ENCODE measurements around the gene COMP. TPM values are rescaled to one million over a fixed set of nuclear protein-coding genes. Genes with fewer than 3 reads are reported as not detected.
"Not testable (repeated sequence)": the region's sequence is repeated elsewhere in the genome, so short reads cannot be mapped to it uniquely, and the experiment has no call there.

The COMP gene
- total RNA-seq, 2 donors from 2014 or later = 72.2 to 403 TPM

DNA sequence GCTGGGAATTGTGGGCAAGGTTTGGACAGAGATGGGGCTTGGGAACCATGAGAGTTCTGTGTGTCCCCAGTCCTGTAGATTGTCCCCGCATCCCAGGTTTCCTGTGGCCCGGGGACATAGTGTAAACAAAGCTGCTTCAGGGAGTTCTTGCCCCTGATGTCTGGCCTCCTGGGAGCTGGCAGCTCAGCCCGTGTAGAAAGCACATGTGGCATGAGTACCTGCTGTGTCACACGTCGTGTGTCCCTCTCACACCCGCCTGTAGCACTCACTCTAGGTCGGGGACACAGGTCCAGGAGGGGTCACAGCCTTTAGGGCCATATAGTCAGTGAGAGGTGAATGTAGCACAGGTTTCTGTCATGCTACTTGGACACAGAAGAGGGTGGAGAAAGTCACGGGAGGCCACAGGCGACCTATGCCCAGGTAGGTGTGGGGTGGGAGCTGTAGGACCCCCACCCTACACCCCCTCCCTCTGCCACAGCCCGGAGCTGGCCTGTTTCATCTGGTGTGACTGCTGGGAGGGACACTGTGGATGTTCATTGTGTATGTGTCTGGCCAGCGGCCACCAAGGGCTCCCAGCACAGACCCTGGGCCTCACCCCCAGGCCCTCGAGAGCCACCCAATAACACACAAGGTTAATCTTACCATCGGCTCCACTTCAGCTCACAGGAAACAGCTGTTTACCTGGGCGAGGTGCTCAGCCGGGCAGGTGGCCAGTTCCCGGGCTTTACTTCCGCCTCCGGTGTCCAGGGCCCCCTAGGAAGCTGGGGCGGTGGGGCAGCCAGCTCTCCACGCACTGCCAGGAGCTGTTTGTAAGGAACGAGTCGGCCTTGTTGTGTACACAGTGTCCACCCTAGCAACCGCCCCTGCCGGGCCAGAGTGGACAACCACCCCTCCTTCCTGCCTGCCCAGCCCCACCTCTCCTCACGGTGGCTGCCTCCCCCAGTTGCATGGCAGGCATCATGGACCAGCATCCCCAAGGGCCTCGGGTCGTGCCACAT is 49.7 kb downstream of the COMP start:
- intact Hi-C loops (cut with DNase I) = no loop called here
- DNase-seq (ENCODE audit: low spot score) = peak; percentile 90

DNA sequence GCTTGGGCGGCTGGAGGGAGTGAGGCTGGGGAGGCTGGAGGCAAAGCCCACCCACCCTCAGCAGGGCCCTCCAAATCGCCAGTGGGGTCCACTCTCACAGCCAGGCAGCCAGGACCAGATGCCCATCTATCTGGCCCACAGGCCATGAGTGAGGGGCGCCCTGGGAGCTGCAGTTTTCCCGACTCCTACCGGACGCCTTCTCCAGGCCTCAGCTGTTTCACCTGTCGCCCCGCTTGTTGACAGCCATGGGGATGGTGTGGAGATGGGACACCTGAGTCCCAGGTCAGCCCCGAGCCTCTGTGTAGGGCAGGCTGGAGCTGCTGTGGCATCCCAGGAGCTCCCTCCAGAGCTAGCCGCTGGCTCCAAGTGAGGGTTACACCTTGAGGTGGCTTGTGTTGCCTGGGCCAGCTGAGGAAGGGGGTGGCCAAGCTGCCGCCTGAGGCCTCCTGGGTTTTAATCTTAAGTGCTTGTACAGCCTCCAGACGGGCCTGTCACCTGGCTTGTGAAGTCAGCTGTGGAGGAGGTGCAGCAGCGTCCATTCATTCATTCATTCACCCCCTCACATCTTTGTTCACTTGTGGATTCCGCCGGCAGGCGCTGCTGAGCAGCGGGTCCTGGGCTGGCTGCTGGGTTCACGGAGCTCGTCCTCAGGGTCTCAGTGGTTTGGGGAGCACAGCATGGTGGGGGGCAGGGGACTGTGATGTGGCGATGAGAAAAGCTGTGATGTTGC is 52.0 kb downstream of the COMP start:
- DNase-seq (ENCODE audit: low spot score) = peak; percentile 50
- intact Hi-C loops (cut with DNase I) = no loop called here

DNA sequence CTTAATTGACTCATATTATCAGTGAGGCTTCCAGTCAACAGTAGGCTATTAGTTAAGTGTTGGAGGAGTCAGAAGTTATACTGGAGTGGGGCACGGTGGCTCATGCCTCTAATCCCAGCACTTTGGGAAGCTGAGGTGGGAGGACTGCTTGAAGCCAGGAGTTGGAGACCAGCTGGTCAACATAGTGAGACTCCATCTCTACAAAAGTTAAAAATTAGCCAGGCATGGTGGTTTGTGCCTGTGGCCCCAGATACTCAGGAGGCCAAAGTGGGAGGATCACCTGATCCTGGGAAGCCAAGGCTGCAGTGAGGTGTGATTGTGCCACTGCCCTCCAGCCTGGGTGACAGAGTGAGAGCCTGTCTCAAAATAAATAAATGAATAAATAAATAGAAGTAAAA is 53.2 kb downstream of the COMP start:
- intact Hi-C loops (cut with DNase I) = no loop called here
- DNase-seq (ENCODE audit: low spot score) = no peak

DNA sequence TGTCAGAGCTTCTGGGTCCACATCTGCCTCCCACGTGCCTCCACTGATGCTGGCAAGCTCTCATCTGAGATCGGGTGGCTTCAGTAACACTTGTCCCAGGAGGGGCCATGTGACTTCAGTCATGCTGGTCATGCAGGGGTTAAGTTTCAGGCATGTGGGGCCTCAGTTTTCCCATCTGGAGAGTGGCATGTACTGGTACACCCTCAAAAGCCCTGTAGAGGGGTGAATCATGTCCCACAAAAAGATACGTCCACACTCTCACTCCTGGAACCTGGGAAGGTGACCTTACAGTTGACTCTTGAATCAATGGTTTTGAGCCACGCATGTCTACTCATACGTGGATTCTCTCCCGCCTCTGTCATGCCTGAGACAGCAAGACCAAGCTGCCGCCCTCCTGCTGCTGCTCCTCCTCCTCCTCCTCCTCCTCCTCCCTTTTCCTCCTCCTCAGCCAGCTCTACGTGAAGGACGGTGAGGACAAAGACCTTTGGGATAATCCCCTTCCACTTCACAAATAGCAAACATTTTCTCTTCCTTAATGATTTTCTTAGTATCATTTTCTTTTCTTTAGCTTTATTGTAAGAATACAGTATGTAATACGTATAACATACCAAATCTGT is 53.7 kb downstream of the COMP start:
- intact Hi-C loops (cut with DNase I) = no loop called here
- no peak for DNase-seq (ENCODE audit: low spot score)

DNA sequence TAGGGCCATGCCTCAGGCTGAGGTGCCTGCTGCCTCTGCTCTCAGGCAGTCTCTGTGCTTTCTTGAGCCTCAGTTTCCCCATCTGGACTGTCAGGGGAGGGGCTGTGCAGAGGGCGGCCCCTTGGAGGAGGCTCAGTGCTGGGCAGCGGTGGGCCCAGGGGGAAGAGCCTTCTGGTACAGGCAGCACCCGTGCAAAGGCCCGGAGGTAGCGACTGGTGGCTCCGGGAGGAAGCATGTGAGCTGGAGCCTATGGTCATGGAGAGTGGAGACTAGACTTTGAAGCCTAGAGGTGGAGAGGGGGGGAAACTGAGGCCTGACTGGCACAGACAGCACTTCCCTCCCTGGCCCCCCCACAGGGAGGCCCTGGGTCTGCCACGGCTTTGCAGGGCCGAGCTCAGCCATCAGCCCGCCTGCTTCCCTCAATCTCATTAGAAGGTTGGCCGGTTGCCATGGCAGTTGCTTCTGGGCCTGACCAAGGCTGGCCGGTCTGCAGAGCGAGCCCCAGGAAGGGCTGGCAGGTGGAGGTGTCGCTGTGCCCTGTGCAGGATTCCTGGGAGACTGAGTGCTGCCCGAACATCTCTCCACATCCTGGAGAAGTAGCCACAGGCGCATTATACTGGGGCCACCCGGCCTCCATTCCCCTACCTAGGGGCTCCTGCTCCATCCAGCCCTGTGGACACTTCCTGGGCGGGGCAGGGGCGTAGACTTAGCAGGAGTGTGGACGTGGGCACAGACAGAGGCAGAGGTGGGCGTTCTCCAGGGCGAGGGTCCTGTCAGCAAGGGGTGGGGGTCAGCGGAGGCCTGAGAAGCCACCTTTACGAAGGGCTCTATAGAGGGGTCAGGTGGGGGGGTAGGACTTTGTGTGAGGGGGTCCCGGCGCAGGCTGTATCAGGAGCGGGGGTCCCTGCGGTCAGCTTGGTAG is 54.4 kb downstream of the COMP start:
- intact Hi-C loops (cut with DNase I) = no loop called here
- no peak for DNase-seq (ENCODE audit: low spot score)

DNA sequence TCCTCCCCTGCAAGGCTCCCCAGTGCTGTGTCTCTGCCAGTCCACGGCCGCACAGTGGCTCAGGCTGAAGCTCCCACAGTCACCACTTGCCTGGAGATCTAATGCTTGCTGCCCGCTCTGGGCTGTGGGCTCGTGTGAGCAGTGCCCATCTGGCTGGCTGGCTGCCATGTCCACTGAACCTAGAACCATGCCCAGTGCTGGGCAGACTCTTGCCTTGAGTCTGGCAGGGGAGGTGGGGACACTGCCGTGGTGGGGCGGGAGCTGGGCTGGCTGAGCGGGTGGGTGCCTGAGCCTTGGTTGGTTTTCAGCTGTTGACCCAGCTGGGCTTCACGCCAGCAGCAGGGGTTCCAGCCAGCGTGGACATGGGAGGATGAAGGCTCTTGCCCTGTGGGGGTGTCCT is 55.4 kb downstream of the COMP start:
- no peak for DNase-seq (ENCODE audit: low spot score)

DNA sequence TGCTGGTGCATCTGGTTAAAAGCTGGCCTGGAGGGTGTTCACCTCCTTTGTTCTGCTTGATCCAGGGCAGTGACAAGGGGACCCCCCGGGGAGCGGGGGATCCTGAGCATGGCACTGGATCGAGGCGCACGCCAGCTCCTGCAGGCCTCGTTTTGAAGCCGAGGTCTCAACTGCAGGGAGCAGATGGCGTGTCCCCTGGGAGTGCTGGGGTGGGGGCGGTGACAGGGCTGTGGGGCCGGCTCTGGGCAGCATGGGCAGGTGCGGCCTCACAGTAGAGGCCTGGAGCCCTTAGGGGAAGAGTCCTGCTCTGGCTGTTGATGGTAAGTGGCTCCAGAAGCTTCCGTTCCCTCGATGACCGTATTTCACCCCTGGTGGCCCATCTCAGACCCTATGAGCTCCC is 55.8 kb downstream of the COMP start:
- intact Hi-C loops (cut with DNase I) = no loop called here

More for the DNA sequence above, 55.4 kb downstream of the COMP start:
- intact Hi-C loops (cut with DNase I) = no loop called here

DNA sequence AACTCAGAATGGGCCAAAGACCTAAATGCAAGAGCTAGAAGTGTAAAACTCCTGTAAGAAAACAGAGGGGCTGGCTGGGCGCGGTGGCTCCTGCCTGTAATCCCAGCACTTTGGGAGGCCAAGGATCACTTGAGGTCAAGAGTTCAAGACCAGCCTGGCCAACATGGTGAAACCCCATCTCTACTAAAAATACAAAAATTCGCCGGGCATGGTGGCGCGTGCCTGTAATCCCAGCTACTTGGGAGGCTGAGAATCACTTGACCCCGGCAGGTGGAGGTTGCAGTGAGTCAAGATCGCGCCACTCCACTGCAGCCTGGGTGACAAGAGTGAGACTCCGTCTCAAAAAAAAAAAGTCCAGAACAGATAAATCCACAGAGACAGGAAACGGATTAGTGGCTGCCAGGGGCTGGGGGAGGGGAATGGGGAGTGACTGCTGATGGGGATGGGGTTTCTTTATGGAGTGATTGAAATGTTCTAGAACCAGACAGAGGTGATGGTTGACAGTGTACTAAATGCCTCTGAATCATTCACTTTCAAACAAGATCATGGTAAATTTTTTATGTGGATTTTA is 57.3 kb downstream of the COMP start:
- DNase-seq (ENCODE audit: low spot score) = not testable (repeated sequence)
- intact Hi-C loops (cut with DNase I) = loop anchor here in 1 of 2 donors (1.0 kb wide), 1 partner anchor 43 kb away; no protein-coding TSS in a partner anchor

More for the DNA sequence above, 55.8 kb downstream of the COMP start:
- no peak for DNase-seq (ENCODE audit: low spot score)

DNA sequence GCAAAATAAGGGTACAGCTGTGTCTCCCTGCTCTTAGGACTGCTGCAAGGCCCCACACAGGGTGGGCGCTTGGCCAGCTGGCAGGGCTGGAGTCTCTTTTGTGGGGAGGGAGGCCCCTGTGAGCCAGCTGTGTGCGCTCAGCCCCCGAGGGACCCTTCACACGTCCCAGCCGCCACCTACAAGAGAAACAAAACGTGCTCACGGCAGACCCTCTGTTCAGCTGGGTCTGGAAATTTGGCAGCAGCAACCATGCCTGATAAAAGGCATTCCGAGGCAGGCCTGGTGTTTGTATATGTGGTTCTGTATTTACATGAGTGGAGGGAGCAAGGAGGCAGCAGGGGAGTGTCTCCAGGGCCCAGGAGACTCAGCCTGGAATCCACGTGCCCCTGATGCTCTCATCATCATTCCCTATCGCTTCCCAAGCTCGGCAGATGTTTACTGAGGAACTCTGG is 57.9 kb downstream of the COMP start:
- DNase-seq (ENCODE audit: low spot score) = no peak

More for the DNA sequence above, 57.9 kb downstream of the COMP start:
- intact Hi-C loops (cut with DNase I) = no loop called here

Other genes starting within 250 kb of the COMP start
- gene FKBP8, start 247.7 kb downstream of the COMP start, total RNA-seq = 100 to 1,000 TPM; 189 to 224 TPM
- gene KXD1, start 233.4 kb downstream of the COMP start, total RNA-seq = 10 to 100 TPM; 63.9 to 75.2 TPM
- gene UBA52, start 219.4 kb downstream of the COMP start, total RNA-seq = 100 to 1,000 TPM; 725 to 767 TPM
- 10 to 100 TPM; 38.0 to 48.1 TPM for gene REX1BD, start 202.5 kb downstream of the COMP start, total RNA-seq
- gene CRLF1, start 184.5 kb downstream of the COMP start, total RNA-seq = 100 to 1,000 TPM; 154 to 436 TPM
- gene TMEM59L, start 178.4 kb downstream of the COMP start, total RNA-seq = 10 to 100 TPM in 1 of 2 donors, 1 to 10 TPM in 1; 2.8 to 14.5 TPM
- 10 to 100 TPM; 14.5 to 17.6 TPM for gene KLHL26, start 154.3 kb downstream of the COMP start, total RNA-seq
- gene CRTC1, start 107.6 kb downstream of the COMP start, total RNA-seq = 10 to 100 TPM in 1 of 2 donors, 1 to 10 TPM in 1; 9.3 to 15.7 TPM
- 10 to 100 TPM; 45.1 to 56.5 TPM for gene UPF1, start 40.7 kb upstream of the COMP start, total RNA-seq
- gene CERS1, start 104.9 kb upstream of the COMP start, total RNA-seq = 1 to 10 TPM in 1 of 2 donors, under 1 TPM in 1; 0.38 to 1.5 TPM
- 100 to 1,000 TPM; 139 to 141 TPM for gene COPE, start 128.1 kb upstream of the COMP start, total RNA-seq
- gene DDX49, start 128.4 kb upstream of the COMP start, total RNA-seq = 10 to 100 TPM; 28.8 to 28.9 TPM
- gene HOMER3, start 149.9 kb upstream of the COMP start, total RNA-seq = 10 to 100 TPM; 28.8 to 37.0 TPM
- gene SUGP2, start 242.2 kb upstream of the COMP start, total RNA-seq = 10 to 100 TPM; 50.4 to 51.1 TPM
- 10 to 100 TPM; 12.6 to 19.3 TPM for gene ARMC6, start 242.3 kb upstream of the COMP start, total RNA-seq